H1 (cell line): ENCODE results near the gene SOX6. TPM values are rescaled to one million over a fixed set of nuclear protein-coding genes. Genes with fewer than 3 reads are reported as not detected.

ENCODE experiments used
- FOSL1 ChIP-seq: IDR thresholded peaks from 2 replicates; pipeline ENCODE4 v1.6.1; 2011; ENCODE audit warnings: mild to moderate bottlenecking, low read depth, low read length, moderate library complexity; ENCODE audit not compliant: insufficient read depth
- HDAC2 ChIP-seq, 2 experiments: fragments of 300-600 bp in 1 of 2; sonication (generic) in 1 of 2; IDR thresholded peaks; 2 replicates each; pipeline ENCODE4 v1.6.1; 2011 to 2012; ENCODE audit warnings: low read depth in 2 of 2, low read length in 2 of 2, mild to moderate bottlenecking in 2 of 2, moderate library complexity in 2 of 2, borderline replicate concordance in 1 of 2, inconsistent platforms in 1 of 2
- POLR2A ChIP-seq, 2 experiments: IDR thresholded peaks; 1 replicate in 1 of 2; 2 replicates in 1 of 2; pipeline ENCODE4 v1.6.1; 2011; ENCODE audit warnings: low read depth in 2 of 2, low read length in 2 of 2, mild to moderate bottlenecking in 2 of 2; ENCODE audit errors: control extremely low read depth in 1 of 2
- RBBP5 ChIP-seq: IDR thresholded peaks from 2 replicates; pipeline ENCODE4 v1.7.1; 2012; ENCODE audit warnings: low read depth, mild to moderate bottlenecking, inconsistent platforms, low read length, moderate library complexity, borderline replicate concordance
- TAF1 ChIP-seq: IDR thresholded peaks from 2 replicates; pipeline ENCODE4 v1.6.1; 2011; ENCODE audit warnings: mild to moderate bottlenecking, low read depth, low read length
- polyA plus RNA-seq, 7 experiments: library from polyadenylated mRNA; depleted of rRNA in 3 of 7; stranded (reverse) in 5 of 7; unstranded in 2 of 7; fragments of >200 nt in 5 of 7; fragments of 200-250 nt in 2 of 7; gene quantifications; 1 replicate in 5 of 7; 2 replicates in 1 of 7; 4 replicates in 1 of 7; pipeline versions ENCODE4 v1.2.1 to v1.2.3, GENCODE V29; 2011 to 2013; ENCODE audit warnings: missing spikeins in 2 of 7, mixed read lengths in 2 of 7
- total RNA-seq: library from RNA; stranded (reverse); fragmentation: NEBNext Ultra II Directional; extraction: Animal tissue kit (Norgen Biotek cat#: 25700); gene quantifications from 2 replicates; pipeline ENCODE4 v1.2.1, GENCODE V29; 2021
- TF ChIP-seq, protein P1 (sequence below): IDR thresholded peaks from 2 replicates; pipeline ENCODE4 v1.6.1; 2011; ENCODE audit warnings: low read length, improper control_type of control experiment

The SOX6 gene
- total and polyA plus RNA-seq, 2 of the 8 experiments (the other 6 are each of a cell fraction or from before 2014, with no cell fraction given), result 0.09 TPM; not detected in 1

DNA sequence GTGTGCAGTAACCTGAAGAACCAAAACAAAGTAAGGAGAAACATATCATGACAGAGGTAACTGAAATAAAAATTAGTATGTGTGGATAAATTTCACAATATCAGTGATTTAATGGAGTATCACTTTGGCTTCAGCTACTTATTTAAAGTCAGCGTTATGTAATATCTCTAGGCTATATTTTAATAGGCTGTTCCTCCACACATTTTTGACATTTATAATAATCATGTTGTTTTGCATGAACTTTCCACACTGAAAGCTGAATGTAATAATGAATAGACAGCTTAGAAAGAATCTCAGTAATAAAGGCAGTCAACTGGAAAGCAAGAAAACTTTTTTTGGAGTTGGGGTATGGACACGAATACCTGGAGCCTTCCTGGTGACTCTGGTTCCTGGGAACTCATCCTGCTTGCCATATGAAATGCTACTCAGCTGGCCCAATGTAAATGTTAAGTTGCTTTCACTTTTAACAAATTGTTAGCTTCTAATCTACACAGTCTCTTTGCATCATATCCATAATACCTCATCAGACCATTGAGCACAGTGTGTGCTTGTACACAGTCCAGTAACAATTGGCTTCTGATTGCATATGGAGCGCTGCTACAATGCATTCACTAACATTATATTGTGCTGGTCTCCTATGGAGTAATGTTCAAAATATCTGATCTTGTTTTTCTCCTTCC is 257.7 kb downstream of the SOX6 start (continued):
- TF ChIP-seq HDAC2 (IDR thresholded peaks at IDR 0.05; ENCODE audit: borderline replicate concordance in 1 of 2, low read depth in 2 of 2, low read length in 2 of 2) (no peak), RBBP5 (no peak), TAF1 (no peak), FOSL1 (no peak), POLR2A (IDR thresholded peaks at IDR 0.05; ENCODE audit: control extremely low read depth in 1 of 2, low read depth in 2 of 2, low read length in 2 of 2) (no peak)
- TF ChIP-seq, protein P1, sequence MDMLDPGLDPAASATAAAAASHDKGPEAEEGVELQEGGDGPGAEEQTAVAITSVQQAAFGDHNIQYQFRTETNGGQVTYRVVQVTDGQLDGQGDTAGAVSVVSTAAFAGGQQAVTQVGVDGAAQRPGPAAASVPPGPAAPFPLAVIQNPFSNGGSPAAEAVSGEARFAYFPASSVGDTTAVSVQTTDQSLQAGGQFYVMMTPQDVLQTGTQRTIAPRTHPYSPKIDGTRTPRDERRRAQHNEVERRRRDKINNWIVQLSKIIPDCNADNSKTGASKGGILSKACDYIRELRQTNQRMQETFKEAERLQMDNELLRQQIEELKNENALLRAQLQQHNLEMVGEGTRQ, result no peak
